ENCODE measurements around the gene CKM.
"Not testable (repeated sequence)": the region's sequence is repeated elsewhere in the genome, so short reads cannot be mapped to it uniquely, and the experiment has no call there.

The CKM gene

DNA sequence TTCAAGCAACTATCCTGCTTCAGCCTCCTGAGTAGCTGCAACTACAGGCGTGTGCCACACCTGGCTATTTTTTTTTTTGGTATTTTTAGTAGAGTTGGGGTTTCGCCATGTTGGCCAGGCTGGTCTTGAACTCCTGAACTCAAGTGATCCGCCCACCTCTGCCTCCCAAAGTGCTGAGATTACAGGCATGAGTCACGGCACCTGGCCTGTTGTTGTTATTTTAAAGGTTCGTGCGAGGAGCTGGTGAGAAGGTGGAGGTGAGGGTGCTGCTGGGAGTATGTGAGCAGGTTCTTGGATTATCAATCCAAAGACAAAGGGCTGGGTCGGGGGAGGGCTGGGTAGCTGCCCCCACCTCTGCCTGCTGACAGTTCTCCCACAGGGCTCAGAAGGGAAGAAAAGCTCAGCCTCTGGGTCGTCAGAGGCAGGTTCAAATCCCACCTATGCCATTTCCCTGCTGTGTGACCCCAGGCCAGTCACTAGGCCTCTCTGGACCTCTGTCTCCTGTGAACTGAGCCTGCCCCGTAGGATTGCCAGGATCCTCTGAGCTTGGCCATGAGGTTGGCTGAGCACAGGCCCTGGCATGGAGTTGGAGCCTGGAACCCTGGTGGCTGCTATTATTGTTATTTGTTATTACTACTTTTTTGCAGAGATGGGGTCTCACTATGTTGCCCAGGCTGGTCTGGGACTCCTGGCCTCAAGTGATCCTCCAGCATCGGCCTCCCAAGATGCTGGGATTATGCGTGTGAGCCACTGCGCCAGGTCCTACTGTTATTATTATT lies 1.5 kb downstream of the CKM start:
- DNase-seq (ENCODE audit: low read depth): no peak

GRCh38 chr19:45315304-45315703 lies 7.4 kb downstream of the CKM start:
- no peak for DNase-seq (ENCODE audit: low read depth)

DNA sequence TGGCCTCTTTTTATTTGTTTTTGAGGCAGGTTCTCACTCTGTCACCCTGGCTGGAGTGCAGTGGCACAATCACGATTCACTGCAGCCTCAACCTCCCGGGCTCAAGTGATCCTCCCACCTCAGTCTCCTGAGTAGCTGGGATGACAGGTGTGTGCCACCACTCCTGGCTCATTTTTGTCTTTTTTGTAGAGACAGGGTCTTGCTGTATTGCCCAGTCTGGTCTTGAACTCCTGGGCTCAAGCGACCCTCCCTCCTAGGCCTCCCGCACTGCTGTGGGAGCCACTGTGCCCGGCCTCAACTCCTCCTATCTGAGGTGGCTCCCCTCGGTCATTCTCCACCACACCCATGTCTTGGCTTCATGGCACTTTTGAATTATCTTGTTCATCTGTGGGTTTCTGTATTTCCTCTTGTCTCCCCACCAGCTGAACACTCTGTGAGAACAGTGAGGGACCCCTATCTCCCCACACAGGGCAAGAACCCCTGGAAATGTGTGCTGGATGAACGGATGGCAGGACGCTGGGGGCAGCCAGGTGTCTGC lies 7.9 kb downstream of the CKM start:
- no peak for DNase-seq (ENCODE audit: low read depth)

GRCh38 chr19:45312285-45312684 lies 10.4 kb downstream of the CKM start:
- DNase-seq (ENCODE audit: low read depth): not testable (repeated sequence)

DNA sequence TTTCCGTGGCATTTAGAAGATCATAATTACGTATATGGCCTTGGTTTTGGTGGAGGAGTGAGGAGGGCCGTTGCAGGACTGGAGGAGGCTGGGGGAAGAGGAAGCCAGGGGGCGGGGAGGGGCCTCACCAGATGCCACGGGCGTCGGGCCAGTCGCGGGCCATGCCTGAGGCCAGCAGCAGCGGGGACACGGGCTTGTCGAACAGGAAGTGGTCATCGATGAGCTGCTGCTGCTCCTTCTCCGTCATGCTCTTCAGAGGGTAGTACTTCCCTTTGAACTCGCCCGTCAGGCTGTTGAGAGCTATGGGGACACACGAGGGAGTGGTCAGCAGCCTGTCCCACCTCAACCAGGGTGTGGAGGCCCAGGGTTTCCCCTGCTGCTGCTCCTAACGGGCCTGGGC lies 11.1 kb downstream of the CKM start:
- no peak for DNase-seq (ENCODE audit: low read depth)

DNA sequence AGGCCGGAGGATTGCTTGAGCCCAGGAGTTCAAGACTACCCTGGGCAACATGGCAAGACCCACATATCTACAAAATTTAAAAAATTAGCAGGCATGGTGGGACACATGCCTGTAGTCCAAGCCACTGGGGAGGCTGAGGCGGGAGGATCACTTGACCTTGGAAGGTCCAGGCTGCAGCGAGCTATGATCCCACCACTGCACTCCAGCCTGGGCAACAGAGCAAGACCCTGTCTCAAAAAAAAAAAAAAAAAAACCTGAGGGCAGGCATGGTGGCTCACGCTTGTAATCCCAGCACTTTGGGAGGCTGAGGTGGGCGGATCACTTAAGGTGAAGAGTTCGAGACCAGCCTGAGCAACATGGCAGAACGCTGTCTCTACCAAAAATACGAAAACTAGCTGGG lies 13.4 kb downstream of the CKM start:
- not testable (repeated sequence) for DNase-seq (ENCODE audit: low read depth)

DNA sequence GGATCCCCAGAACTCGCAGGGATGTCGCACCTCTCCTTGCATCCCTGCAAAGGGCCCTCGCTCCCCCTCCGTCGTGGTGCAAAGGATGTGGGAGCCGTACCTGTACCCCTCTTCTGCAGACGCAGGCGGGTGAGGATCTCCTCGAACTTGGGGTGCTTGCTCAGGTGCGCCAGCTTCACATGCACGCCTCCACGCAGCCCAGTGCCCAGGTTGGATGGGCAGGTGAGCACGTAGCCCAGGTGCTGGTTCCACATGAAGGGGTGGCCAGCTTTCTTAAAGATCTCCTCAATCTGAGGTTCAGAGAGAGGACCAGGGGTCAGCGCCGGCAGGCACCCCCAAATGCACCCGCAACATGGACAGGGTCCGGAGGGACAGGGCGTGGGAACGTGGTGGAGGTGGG lies 15.3 kb downstream of the CKM start:
- DNase-seq (ENCODE audit: low read depth): no peak

DNA sequence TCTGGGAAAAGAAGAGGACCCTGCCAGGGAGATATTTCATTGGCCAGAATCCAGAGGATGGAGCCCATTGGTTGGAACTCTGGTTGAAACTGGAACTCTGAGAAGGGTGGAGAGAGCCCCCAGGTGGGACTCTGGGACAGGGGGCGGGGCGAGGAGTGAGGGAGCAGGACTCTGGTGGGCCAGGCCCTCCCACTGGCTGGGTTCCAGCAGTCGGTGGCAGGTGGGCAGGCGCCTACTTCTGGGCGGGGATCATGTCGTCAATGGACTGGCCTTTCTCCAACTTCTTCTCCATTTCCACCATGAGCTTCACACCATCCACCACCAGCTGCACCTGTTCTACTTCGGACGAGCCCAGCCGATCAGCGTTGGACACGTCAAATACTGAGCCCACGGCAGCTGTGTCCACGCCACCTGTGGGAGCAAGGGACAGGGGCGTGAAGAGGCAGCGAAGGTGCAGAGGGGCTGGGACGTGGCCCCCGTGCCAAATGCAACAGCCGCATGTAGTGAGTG lies 16.1 kb downstream of the CKM start:
- DNase-seq (ENCODE audit: low read depth): no peak

- DNase-seq (ENCODE audit: low read depth): no peak
Observed at GRCh38 chr19:45306040-45306439, 16.6 kb downstream of the CKM start.

GRCh38 chr19:45305421-45305820 lies 17.3 kb downstream of the CKM start:
- DNase-seq (ENCODE audit: low read depth): peak; percentile 31

DNA sequence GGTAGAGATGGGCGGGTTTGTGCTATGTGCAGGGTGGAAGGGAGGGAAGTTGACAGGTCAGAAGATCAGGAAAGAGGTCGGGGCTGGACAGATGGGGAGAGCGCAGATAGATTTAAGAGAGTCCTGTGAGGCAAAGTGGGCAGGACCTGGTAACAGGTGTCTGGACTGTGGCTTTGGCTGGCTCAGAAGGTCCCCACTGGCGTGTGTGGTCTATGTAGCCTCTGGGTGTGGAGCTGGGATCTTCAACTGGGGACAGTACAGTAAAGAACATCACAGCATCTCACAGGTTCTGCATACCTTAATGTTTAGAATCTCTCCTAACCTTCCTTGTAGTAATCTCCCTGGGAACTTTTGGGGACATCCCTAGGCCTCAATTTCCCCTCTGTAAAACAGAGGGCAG lies 17.7 kb downstream of the CKM start:
- no peak for DNase-seq (ENCODE audit: low read depth)

DNA sequence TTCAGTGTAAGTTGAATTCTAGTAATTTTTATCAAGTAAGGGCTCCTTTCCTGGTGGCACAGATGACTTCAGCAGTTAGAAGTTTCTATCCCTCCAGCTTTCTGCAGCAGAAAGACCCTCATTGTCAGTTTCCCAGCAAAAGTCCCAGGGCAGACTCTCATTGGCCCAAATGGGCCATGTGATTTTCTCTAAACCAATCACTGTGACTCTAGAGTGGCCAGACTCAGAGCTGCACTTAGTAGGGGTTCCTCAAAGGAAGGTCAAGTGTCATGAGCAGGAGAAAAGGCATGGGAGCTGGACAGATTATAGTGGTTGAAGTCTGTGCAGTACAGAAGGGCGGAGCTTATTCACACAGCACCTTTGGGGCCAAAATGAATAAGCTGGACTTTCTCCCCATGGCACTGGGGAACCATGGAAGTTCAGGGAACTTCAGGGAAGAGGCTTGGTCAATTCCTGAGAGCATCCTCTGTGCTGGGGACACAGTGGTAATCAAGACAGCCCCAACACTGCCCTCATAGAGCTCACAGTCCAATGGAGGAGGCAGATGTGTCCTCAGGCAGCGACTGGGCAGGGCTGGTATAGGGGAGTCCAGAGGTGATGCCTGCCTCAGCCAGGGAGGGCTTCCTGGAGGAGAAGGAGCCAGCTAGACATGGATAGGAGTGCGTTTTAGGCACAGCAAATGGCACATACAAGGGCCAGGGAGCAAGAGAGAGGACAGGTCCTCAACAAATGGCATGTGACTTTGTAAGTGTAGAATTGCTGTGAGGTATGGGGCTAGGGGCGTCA lies 18.3 kb downstream of the CKM start:
- no peak for DNase-seq (ENCODE audit: low read depth)

DNA sequence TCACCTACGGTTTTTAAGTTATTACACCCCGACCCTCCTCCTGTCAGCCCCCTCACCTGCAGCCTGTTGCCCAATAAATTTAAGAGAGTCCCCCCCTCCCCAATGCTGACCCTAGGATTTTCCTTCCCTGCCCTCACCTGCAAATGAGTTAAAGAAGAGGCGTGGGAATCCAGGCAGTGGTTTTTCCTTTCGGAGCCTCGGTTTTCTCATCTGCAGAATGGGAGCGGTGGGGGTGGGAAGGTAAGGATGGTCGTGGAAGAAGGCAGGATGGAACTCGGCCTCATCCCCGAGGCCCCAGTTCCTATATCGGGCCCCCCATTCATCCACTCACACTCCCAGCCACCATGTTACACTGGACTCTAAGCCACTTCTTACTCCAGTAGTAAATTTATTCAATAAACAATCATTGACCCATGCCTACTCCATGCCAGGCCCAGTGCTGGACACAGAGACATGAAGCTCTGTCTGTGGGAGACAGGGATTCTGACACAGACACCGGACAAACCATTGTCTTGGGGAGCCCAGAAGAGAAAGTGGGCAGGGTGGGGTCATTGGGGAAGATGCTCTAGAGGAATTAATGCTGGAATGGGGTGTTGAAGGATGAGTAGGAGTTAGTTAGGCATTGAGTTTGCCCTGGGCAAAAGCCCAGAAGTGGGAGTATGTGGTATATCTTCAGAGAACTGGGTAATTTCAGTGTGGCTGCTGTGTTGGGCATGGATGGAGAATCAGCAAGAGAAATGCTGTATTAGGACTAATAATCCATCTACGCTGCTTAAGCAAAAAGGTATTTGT lies 19.2 kb downstream of the CKM start:
- DNase-seq (ENCODE audit: low read depth): no peak

DNA sequence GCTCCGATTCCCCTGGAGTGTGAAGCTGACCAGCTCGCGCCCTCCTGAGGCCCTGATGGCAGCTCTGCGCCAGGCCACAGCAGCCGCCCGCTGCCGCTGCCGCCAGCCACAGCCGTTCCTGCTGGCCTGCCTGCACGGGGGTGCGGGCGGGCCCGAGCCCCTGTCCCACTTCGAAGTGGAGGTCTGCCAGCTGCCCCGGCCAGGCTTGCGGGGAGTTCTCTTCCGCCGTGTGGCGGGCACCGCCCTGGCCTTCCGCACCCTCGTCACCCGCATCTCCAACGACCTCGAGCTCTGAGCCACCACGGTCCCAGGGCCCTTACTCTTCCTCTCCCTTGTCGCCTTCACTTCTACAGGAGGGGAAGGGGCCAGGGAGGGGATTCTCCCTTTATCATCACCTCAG lies 20.3 kb downstream of the CKM start:
- DNase-seq (ENCODE audit: low read depth): no peak

DNA sequence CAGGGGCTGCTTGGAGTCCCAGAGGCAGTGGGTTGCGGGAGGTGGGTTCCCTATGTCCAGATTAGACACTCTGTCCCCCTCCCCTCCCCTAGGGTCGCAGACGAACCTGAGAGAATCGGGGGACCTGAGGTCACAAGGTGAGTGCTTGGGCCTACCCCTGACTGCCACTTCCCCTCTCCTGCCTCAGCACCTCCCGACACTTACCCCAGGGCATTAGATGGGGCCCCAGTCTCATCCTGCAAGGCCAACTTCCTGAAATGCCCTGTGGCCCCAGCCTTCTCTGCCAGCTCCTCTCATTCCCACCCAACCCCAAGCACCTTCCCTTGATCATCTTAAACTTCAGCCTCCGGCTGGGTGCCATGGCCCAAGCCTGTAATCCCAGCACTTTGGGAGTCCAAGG lies 23.0 kb downstream of the CKM start:
- no peak for DNase-seq (ENCODE audit: low read depth)

DNA sequence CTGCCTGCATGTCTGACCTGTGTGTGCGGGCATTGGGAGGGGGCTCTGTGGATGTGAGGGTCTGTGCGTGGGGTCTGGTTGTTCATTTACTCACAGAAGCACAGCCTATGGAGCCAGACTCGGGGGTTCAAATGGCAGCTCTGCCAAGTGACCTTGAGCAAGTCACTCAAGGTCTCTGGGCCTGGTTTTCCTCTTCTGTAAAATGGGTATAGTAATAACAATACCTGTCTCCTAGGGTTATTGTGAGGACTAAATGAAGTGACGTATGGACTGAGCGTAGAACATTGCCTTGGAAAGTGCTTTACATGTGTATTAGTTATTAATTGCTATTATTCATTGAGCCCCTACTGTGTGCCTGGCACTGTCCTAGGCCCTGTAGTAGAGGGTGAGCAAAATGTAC lies 24.4 kb downstream of the CKM start:
- no peak for DNase-seq (ENCODE audit: low read depth)

GRCh38 chr19:45297674-45298073 lies 25.0 kb downstream of the CKM start:
- no peak for DNase-seq (ENCODE audit: low read depth)

- no peak for DNase-seq (ENCODE audit: low read depth)
Observed at GRCh38 chr19:45296355-45296754, 26.3 kb downstream of the CKM start.

DNA sequence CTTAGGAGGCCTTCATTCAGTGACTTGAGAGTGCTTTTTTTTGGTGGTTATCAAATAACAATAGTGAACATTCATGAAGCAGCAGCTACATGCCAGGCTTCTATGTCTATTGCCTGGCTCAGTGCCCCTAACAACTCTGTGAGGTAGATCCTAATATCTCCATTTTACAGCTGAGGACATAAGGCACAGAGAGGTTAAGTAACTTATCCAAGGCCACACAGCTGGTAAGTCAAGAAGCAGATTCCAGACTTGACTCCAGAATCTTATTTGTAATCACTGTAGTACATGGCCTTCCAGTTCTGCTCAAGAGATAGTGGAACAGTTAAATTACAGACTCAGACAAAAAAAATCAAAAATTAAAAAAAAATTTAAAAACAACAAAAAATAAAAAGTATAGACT lies 26.8 kb downstream of the CKM start:
- DNase-seq (ENCODE audit: low read depth): no peak

DNA sequence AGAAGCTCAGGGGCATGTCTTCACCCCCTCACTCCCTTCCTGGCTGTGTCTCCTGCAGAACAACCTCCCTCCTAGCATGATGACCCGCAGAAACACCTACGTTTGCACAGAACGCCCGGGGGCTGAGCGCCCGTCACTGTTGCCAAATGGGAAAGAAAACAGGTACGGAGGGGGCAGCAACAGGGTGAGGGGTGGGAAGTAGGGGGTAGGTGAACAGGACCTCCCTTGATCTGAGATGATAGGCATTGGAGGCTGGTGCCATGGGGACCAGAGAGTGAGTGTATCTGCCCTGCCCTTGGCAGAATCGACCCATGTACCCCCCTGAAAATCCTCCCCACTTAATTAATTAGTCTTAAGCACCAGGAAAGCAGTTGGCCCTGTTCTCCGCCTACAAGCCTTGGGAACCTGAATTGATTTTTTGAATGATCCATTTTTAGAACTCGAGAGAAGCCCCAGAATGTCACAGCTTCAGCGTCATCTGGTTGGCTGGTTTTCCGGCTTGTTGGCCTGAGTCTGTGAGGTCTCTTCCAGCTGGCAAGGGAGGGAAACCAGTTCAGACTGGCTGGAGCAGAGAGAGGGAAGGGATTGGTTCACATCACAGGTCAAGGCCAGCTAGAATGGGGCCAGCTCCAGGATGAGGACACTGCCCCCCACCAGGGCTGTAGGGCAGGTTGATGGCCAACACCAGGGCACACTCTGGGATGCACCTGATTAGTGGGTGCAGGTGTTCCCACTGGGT lies 28.2 kb downstream of the CKM start:
- no peak for DNase-seq (ENCODE audit: low read depth)

GRCh38 chr19:45293682-45294081 lies 29.0 kb downstream of the CKM start:
- no peak for DNase-seq (ENCODE audit: low read depth)

- DNase-seq (ENCODE audit: low read depth): no peak
Observed at GRCh38 chr19:45291834-45292233, 30.8 kb downstream of the CKM start.
